Measurements from ENCODE around the gene TOB1. TPM values are rescaled to one million over a fixed set of nuclear protein-coding genes. Genes with fewer than 3 reads are reported as not detected.

TOB1 gene
- total RNA-seq, 2 donors from 2014 or later = 29.0 to 31.0 TPM

GRCh38 chr17:50845240-50846147 is 20.7 kb downstream of the TOB1 start:
- H3K4me3 ChIP-seq = no peak overlapping the region
- peak overlapping the region; percentile 64 to 81 for H3K27ac ChIP-seq

GRCh38 chr17:50844117-50844700 is 21.9 kb downstream of the TOB1 start:
- H3K27ac ChIP-seq = no peak overlapping the region
- DNase-seq (ENCODE audit: low spot score) = no peak
- no peak for TF ChIP-seq CTCF (IDR thresholded peaks at IDR 0.05)
- peaks cover 0 to 12% of the 10 kb centered on the region in 2 donors for H3K4me1 ChIP-seq
- H3K36me3 ChIP-seq = no peaks in the 10 kb centered on the region
- H3K27me3 ChIP-seq = no peaks in the 10 kb centered on the region
- no peaks in the 10 kb centered on the region for H3K9me3 ChIP-seq
- H3K4me3 ChIP-seq = no peak overlapping the region

More at GRCh38 chr17:50845240-50846147, 20.7 kb downstream of the TOB1 start:
- peaks cover 0 to 12% of the 10 kb centered on the region in 2 donors for H3K4me1 ChIP-seq
- no peak for TF ChIP-seq CTCF (IDR thresholded peaks at IDR 0.05)
- H3K27me3 ChIP-seq = no peaks in the 10 kb centered on the region
- H3K9me3 ChIP-seq = no peaks in the 10 kb centered on the region
- no peak for DNase-seq (ENCODE audit: low spot score)
- no peaks in the 10 kb centered on the region for H3K36me3 ChIP-seq

- no peak overlapping the region for H3K27ac ChIP-seq
- H3K9me3 ChIP-seq = no peaks in the 10 kb centered on the region
- no peak overlapping the region for H3K4me3 ChIP-seq
- DNase-seq (ENCODE audit: low spot score) = no peak
- peaks cover 0 to 12% of the 10 kb centered on the region in 2 donors for H3K4me1 ChIP-seq
- no peaks in the 10 kb centered on the region for H3K36me3 ChIP-seq
- no peaks in the 10 kb centered on the region for H3K27me3 ChIP-seq
- no peak for TF ChIP-seq CTCF (IDR thresholded peaks at IDR 0.05)
These were observed 22.8 kb downstream of the TOB1 start for GRCh38 chr17:50843150-50843905.

GRCh38 chr17:50842506-50843149 is 23.5 kb downstream of the TOB1 start:
- Histone ChIP-seq H3K4me1 (peaks cover 0 to 12% of the 10 kb centered on the region in 2 donors), H3K27ac (no peak overlapping the region), H3K9me3 (no peaks in the 10 kb centered on the region), H3K27me3 (no peaks in the 10 kb centered on the region), H3K4me3 (no peak overlapping the region), H3K36me3 (no peaks in the 10 kb centered on the region)
- no peak for DNase-seq (ENCODE audit: low spot score)
- no peak for TF ChIP-seq CTCF (IDR thresholded peaks at IDR 0.05)

GRCh38 chr17:50841949-50842354 is 24.2 kb downstream of the TOB1 start:
- Histone ChIP-seq H3K27me3 (no peaks in the 10 kb centered on the region), H3K4me1 (peaks cover 0 to 12% of the 10 kb centered on the region in 2 donors), H3K27ac (no peak overlapping the region), H3K9me3 (no peaks in the 10 kb centered on the region), H3K36me3 (no peaks in the 10 kb centered on the region), H3K4me3 (no peak overlapping the region)
- DNase-seq (ENCODE audit: low spot score) = peak; percentile 72
- TF ChIP-seq CTCF (IDR thresholded peaks at IDR 0.05) = peak; percentile 50 to 86

Data from right atrium auricular region (tissue), 2 donors.